NCI-H2227 treated with DMSO at 0.1 percent for 48 hours (cell line): ENCODE measurements around the gene XXYLT1.
"Not testable (repeated sequence)": the region's sequence is repeated elsewhere in the genome, so short reads cannot be mapped to it uniquely, and the experiment has no call there.

Experiments
- DNase-seq: peaks from one replicate; lab custom pipeline; 2025; lab: John Stamatoyannopoulos, UW

Gene XXYLT1

GRCh38 chr3:195112361-195112791 lies 158.6 kb downstream of the XXYLT1 start:
- DNase-seq, result no peak

- DNase-seq, result no peak
Observed at GRCh38 chr3:195111766-195112165, 159.2 kb downstream of the XXYLT1 start.

- DNase-seq, result no peak
Observed at GRCh38 chr3:195111319-195111705, 159.6 kb downstream of the XXYLT1 start.

- no peak for DNase-seq
Observed at GRCh38 chr3:195110647-195111318, 160.2 kb downstream of the XXYLT1 start.

- no peak for DNase-seq
Observed at GRCh38 chr3:195109098-195109657, 161.8 kb downstream of the XXYLT1 start.

GRCh38 chr3:195107593-195107992 lies 163.4 kb downstream of the XXYLT1 start:
- DNase-seq, result no peak

- not testable (repeated sequence) for DNase-seq
Observed at GRCh38 chr3:195107031-195107430, 163.9 kb downstream of the XXYLT1 start.

GRCh38 chr3:195106418-195106906 lies 164.5 kb downstream of the XXYLT1 start:
- DNase-seq, result peak; percentile 7

- DNase-seq, result no peak
Observed at GRCh38 chr3:195105841-195106417, 165.0 kb downstream of the XXYLT1 start.

- DNase-seq, result no peak
Observed at GRCh38 chr3:195105389-195105788, 165.6 kb downstream of the XXYLT1 start.

- DNase-seq, result no peak
Observed at GRCh38 chr3:195104340-195104739, 166.6 kb downstream of the XXYLT1 start.

- no peak for DNase-seq
Observed at GRCh38 chr3:195103623-195104022, 167.3 kb downstream of the XXYLT1 start.

GRCh38 chr3:195102609-195103467 lies 168.1 kb downstream of the XXYLT1 start:
- no peak for DNase-seq

GRCh38 chr3:195101927-195102608 lies 168.9 kb downstream of the XXYLT1 start:
- DNase-seq, result no peak

GRCh38 chr3:195101001-195101583 lies 169.9 kb downstream of the XXYLT1 start:
- DNase-seq, result no peak

- no peak for DNase-seq
Observed at GRCh38 chr3:195099951-195100785, 170.8 kb downstream of the XXYLT1 start.

- DNase-seq, result no peak
Observed at GRCh38 chr3:195098741-195099525, 172.0 kb downstream of the XXYLT1 start.

- no peak for DNase-seq
Observed at GRCh38 chr3:195097331-195098255, 173.4 kb downstream of the XXYLT1 start.
